Body of pancreas (tissue), 4 donors: ENCODE data around the gene ZNF106.

Experiments
- CTCF ChIP-seq, 7 experiments: fragments of 450-650 bp in 4 of 7; fragments of 200-600 bp in 3 of 7; sonication (generic) in 3 of 7; IDR thresholded peaks; one replicate each; pipeline ENCODE4 v1.5.1; 2016 to 2019; ENCODE audit warnings: antibody characterized with exemption in 7 of 7
- POLR2A ChIP-seq, 3 donors: fragments of 450-650 bp; IDR thresholded peaks; one replicate each; pipeline ENCODE4 v1.6.1; 2016; ENCODE audit warnings: antibody characterized with exemption in 3 of 3, mild to moderate bottlenecking in 2 of 3

GRCh38 chr15:42504631-42505030, 13.7 kb upstream of the ZNF106 start:
- TF ChIP-seq CTCF (IDR thresholded peaks at IDR 0.05) (no peak), POLR2A (IDR thresholded peaks at IDR 0.05) (no peak)
